GM21717 (cell line): ENCODE measurements around the gene ANO1.

ENCODE experiments used
- ATAC-seq: cut with Tn5 transposase; IDR thresholded peaks from one replicate; pipeline ENCODE4 v1.9.1; 2021; ENCODE audit warnings: mild to moderate bottlenecking, moderate library complexity; ENCODE audit not compliant: unreplicated experiment

ANO1 gene

DNA sequence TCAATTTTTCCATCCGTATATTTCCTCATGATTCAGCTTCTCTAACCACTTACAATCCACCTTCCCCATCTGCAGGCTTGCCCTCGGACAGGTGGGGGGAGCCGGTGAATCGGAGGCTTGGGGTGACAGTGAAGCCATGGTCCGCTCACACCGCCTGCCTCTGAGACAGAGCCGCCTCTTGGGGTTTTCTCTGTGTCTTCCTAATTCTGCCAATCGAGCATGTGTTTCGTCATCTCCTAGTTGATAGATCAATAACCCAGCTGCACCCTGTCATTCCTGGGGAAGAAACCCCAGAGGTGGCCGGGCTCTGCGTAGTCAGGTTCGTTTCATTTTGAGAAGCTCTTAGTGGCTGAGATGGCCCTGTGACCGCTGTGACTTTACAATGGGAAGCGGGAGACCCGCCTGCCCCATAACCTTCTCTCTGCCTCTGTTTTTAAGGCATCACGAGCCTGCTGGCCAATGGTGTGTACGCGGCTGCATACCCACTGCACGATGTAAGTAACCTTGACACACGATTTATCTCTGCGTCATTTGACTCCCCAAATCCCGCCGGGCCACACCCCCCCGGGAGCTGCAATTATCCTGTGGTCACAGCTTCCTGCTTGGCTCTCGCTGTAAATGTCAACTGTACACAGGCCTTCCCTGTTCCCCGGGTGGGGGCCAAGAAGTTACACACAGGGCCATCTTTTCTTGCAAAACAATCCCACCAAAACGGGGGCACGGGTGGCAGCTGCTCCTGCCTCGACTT is 33.3 kb downstream of the ANO1 start:
- ATAC-seq = no peak

DNA sequence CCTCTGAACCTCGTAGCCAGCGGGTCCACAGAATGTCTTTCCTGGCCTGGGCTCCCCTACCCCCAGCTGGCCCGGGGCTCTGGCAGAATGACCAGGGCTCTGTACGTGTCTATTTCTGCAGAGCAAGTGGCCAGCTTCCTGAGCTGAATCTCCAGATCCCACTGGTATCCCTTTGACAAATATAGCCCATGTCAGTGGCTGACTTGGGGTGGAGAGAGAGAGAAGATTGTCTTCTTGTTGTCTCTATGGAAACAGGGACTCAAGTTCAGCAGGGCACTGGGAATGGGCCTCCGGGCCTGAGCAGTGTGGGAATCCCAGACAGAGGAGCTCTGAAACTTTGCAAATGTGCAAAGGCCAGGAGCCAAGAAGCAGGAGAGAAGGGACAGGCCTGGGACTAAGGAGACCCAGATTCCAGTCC is 33.9 kb downstream of the ANO1 start:
- ATAC-seq = no peak

DNA sequence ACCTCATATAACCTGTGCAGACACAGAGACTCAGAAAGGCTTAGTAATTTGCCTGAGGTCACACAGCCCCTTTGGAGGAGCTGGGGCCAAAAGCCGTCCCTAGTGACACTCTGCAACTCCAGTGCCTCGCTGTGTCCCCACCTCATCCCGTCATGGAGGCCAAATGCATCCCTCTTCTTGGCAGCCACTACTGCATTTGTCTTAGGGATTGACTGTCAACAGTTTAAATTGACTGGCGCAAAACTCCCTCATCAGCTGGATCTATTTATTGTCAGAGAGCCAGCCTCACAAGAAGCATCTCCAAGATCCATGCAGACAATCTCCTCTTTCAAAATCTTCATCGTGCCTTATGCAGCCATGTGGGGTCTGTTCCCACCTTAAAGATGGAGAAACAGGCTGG is 35.7 kb downstream of the ANO1 start:
- ATAC-seq = no peak

DNA sequence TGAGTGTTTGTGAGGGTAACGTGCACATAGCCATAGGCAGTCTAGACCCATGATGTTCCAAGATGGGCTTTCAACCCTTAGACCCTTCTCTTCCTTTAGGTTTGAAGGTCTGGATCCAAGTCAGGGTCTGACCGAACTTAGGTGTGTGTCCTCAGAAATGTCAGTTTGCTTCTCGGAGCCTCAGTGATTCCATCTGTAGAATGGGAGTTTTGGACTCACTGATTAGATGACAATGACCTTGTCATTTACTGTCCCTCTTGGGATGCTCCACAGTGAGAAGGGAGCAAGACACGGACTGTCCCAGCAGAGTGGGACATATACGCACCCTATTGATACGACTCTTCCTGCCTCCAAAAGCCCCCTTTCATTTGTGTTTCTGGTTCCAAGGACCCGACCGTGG is 37.7 kb downstream of the ANO1 start:
- no peak for ATAC-seq

DNA sequence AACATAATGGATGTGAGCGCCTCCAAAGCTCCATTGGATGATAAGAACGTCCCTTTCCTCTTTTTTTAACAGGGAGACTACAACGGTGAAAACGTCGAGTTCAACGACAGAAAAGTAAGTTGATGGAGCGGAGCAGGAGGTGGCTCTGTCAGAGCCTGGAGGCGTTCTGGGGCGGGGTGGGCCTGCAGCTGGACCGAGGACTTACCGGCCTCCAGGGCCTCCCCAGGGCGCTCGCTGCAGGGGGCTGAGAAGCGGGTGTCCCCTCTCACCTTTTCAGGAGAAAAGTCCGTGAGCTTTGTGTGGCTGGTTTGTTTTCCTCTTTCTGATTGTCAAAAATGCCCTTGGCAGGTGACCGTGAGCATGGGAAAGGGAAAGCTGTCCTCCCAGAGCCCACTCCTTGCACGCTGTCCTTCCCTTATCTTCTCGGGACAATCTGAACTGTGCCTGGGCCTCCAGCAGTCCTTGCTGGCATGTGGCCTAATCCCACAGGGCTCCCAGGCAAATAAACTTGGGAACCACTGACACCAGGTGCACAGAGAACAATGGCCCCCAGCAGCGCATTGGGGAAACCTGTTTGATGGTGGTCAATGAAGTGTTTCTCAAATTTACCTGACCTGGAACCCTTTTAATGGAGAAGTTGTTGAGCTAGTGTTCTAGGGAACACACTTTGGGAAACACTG is 38.4 kb downstream of the ANO1 start:
- no peak for ATAC-seq

DNA sequence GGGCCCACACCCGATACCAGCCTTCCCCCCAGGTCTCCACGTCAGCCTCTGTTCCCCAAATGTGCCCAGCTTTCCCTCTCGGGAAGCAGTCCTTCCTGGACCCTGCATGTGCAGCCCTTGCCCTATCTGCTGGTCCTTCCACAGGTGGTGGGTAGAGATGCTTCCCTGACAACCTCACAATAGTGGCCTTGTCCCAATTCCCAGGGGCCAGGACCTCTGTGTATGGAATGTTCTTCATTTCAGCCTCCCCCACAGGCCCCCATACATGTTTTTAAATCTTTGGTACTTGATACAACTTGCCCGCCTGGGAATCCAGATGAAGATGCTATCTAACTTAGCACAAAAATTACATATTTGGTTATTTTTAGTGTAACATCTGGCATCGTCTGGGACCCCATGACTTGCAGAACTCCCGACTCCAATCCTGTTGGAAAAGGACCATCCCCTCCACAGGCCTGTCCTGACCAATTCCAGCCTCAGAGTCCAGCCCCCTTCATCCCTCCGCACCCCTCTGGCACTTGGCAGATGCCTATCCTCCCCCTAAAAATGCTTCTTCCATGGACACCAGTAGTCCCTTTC is 39.5 kb downstream of the ANO1 start:
- ATAC-seq = no peak

DNA sequence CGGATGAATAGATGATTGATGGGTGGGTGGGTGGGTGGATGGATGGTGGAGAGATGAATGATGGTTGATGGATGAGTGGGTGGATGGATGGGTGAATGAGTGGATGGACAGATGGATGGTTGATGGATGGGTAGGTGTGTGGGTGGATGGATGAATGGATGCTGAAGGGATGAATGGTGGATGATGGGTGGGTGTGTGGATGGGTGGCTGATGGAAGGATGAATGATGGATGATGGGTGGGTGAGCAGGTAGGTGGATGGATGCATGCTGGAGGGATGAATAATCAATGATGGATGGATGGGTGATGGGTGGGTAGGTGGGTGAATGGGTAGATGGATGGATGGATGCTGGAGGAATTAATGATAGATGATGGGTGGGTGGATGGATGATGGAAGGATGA is 40.5 kb downstream of the ANO1 start:
- no peak for ATAC-seq

DNA sequence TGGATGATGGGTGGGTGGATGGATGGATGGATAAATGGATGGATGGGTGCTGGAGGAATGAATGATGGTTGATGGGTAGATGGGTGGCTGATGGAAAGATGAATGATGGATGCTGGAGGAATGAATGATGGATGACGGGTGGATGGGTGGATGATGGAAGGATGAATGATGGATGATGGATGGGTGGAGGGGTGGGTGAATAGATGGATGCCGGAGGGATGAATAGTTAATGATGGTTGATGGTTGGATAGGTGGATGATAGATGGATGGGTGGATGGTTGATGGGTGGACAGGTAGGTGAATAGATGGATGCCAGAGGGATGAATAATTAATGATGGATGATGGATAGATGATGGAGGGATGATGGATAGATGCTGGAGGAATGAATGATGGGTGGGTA is 41.4 kb downstream of the ANO1 start:
- ATAC-seq = no peak

DNA sequence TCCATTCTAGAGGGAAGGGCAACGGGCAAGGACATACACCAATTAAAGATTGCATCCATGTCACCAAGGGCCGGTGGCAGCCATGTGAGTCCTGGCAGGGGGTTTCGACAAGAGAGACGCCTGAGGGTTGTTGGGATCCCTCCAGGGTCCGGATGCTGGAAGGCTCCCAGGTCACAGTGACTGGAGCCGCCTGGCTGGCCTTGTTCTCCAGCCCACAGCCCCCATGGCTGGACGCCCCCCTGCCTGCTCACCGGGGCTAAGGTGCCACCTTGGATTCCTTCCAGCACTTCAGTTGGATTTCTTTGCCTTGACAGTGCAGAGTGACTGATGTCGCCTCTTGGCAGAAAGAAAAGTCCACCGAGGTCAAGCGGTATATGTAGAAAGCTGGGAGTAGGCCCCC is 42.6 kb downstream of the ANO1 start:
- no peak for ATAC-seq

DNA sequence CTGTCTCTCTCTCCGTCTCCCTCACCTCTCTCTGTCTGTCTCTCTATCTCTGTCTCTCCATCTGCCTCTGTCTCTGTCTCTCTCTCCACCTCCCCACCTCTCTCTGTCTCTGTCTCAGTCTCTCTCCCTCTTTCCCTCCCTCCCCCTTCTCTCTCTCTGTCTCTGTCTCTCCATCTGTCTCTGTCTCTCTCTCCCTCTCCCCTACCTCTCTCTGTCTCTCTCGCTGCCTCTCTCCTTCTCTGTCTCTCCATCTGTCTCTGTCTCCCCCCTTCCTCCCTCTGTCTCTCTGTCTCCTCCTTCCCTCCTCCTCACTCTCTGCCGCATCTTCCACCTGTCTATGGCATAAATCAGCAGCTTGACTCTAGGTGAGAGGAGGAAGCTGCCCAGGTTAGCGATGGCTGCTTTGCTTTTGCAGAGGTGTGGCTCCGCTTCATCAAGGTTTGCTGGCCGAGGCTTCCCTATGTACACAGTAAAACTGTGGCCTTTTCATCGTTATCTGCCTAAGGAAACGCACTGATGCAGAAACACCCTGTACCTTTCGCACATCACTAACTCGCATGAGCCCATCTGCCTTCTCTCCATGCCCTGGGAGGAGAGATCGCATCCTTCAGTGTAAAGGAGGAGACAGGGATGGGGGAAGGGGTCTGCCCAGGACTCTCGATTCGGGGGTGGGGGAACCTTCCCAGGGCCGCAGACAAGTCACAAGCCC is 44.5 kb downstream of the ANO1 start:
- ATAC-seq = no peak

DNA sequence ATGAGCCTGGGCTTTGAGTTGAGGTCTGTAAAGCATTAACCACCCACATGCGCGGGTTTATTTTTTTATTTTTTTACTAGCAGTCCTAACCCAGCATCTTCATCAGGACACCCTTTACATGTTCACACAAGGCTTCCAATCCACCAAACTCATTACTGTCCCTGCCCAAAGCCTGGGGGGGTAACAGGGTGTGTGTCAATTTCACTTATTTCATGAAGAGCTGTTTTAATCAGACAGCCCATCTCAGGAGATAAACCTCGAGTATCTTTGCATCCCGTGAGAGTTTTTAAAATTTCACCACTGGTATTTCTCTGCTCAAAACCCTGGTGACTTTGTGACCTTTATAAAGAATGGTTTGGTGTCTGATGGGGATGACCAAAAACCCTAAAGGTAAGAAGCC is 45.6 kb downstream of the ANO1 start:
- no peak for ATAC-seq

DNA sequence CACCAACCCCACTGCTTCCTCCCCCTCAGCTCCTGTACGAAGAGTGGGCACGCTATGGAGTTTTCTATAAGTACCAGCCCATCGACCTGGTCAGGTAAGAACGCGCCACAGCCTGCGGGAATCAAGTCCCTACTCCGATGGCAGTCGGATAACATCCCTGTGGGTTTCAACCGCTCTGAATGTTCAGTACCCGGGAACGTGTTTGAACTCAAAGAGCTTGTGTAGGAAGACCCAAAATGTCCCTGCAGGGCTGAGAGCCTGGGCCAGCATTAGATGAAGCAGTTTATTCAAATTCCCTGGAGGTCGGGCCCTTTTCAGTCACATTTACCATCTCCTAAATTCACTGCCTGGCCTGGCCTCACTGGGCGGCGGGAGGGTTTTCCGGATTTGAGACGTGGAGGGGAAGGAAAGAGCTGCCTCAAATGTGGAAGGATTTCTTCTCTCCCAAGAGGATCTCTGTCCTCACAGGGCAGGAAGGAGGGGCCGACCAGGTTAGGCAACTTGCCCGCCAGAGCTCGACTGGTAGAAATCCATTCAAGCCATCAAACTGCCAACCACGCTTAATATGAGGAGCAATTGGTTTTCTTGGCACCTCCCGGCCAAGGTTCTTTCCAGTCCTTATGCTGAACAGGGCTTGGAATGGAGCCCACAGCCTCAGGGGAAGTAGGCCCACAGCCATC is 46.3 kb downstream of the ANO1 start:
- no peak for ATAC-seq

DNA sequence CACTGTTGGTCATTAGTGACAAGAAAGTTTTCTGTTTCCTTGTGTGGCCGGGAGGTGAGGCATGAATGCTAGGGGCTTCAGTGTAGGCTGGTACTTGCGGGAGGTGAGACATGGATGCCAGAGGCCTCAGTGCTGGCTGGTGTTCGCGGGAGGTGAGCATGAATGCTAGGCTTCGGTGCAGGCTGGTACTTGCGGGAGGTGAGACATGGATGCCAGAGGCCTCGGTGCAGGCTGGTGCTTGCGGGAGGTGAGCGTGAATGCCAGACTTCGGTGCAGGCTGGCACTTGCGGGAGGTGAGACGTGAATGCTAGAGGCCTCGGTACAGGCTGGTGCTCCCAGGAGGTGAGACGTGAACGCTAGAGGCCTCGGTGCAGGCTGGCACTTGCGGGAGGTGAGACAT is 48.4 kb downstream of the ANO1 start:
- no peak for ATAC-seq

DNA sequence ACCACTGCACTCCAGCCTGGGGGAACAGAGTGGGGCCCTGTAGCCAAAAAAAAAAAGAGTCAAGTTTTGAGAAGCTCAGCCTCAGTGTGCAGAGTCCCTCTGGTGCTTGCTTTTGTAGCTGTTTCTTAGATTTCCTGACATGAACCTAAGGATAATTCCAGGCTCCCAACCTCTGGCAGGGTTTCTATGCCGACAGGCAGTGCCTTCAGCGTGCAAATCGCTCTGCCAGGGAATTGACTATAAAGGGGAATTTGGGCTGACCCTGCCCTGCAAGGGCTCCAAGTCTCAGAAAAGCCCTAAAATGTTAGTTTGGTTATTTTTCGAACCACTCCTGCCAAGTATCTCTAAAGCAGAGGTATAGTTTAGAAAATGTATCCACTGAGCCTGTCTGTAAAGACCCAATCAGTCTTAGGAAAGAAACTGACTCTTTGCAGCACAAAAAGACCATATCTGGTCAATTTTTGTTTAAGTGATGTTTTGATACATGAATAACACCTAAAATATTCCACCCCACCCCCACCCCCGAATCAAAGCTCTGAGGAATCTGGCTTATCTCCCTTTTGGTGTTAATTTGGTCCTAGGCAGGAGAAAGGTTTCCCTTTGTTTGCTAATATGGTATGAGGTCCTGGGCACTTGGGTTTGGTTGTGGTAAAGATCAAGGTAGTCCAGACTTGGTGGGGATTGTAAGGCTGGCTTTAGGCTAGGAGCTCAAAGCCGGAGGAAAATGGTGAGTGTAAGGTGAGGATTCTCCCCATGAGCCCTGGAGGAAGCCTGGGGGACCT is 49.7 kb downstream of the ANO1 start:
- ATAC-seq = no peak

DNA sequence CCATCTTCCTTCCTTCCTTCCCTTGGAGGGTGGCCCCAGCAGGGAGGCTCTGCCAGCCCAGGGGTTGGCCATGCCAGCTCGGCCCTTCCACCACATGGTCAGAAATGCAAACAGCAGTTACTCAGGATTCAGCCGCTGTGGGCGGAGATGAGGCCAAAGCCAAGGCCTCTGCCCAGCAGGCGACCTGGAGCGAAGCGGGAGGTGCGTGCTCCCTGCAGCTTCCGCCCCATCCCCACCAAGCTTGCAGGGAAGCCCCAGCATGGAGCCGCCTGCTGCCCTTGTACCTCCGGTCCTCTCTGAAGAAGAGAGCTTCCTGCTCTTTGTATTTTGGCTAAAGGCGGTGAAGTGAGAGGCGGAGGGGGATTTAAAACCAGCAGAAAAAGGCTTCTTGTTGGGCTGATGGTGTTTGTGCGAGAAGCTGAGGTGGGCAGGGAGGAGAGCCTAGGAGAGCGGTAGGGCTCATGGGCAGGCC is 50.4 kb downstream of the ANO1 start:
- no peak for ATAC-seq

DNA sequence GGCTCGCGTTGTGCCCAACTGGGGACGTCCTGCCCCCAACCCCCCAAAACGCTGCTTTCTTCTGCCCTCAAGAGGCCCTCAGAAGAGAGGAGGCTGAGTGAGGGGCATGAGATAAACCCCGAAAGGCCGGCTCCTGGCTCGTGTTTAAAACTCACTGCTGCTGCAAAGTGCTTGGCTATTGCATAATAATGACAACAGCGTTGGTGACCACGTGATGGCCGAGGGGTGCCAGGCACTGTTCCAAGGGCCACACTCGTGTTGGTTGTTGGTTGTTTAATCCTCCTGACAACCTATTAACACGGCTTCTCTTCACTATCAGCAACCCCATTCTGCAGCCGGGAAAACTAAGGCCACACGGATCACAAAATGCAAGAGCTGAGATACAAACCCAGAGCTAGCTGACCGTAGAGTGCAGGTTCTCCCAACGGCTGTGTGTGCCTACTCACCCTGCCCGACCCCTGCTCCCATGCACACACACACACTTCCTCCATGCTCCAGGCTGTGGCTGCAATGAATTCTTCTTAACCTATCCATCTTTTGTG is 51.0 kb downstream of the ANO1 start:
- no peak for ATAC-seq

DNA sequence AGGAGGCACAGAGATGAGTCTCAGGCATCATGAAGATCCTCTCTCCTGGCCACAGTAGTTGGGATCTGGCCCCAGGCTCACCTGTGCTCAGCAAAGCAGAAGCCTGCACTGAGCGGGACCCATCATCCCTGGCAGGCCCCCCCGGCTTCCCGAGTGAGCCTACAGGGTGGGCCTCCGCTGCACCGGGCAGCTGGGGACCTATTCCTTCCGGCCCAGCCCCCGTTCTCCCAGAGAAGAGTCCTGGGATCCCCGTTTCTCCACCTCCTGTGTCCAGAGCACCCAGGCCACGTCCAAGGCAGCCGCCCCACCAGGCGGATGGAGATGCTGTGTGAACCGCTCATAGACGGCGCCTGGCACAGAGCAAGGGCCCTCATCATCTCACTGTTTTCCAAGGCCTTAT is 52.5 kb downstream of the ANO1 start:
- no peak for ATAC-seq

DNA sequence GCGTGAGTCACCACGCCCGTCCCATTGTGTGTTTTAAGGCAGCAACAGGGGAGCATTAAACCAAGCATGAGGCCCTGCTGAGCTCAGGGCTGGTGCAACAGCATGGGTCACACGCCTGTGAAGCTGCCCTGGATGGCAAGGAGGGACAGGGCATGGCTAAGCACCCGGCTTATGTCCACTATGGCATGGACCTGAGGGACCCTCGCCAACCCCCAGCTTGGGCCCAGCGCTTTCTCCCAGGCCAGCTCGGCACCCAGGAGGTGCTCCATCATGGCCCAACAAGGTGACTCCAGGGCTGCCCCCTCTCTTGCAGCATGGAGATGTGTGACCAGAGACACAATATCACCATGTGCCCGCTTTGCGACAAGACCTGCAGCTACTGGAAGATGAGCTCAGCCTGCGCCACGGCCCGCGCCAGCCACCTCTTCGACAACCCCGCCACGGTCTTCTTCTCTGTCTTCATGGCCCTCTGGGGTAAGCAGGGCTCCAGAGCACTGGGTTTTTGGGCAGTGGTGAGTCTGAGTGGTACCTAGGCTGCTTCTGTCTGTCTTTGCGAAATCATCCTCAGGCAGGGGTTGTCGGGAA is 53.6 kb downstream of the ANO1 start:
- no peak for ATAC-seq

DNA sequence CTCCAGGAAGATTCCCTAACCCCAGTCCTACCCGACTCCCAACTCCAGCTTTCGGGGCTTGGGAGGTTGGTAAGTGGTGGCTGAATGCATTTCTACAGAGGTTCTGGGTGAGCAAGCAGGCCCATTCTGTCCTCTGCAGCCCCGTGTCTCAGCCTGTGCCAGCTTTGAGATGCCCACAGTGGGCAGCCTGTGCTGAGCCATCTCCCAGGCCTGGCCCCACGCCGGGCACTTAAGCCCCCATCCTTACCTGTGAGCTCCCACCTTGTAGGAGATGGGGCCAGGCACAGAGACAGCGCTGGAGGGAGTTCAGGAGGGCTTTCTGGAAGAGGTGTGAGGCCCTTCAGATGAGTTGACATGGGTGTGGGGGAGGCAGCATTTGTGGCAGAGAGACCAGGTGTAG is 54.5 kb downstream of the ANO1 start:
- ATAC-seq = no peak
